ENCODE data around the gene VWA3B.

The VWA3B gene

DNA sequence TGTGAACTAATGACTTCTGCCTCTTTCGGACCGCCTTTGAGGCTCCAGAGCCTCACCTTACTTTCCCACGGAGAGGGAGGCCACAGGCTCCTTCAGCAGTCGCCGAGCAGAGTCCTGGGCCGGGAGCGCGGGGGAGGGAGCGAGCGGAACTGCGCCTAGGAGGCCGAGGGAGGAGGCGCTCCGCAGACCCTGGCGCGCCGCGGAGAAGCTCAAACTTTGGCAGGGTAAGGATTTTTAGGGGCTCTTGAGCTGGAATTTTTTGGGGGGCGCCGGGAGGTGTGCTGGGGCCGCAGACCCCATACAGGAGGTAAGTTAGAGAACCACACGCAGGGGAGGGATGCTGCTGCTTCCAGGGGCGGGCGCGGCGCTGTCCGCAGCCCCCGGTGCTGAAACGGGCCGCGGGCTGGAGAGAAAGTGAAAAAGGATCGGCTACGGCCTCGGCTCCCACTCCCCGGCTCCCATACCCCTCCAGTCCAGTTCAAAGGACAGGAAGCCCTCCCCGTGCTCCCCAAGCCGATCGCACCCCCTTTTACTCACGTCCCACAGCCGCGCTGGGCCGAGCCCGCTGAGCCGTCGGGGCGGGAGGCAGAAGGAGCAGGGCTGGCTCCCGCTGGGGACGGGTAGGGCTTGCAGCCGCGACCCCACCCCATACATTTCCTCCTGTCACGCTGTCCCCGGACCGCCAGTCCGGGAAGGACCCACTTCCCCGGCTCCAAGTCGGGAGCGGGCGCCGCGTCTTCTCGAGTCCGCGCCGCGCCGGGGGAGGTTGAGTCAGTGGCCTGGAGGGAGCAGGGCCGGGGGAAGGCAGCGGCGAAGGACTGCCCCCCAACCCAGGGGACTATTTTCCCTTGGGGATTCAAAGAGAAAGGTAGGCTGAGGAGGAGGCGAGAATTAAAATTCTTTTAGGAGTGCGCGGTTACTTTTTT, 259.6 kb downstream of the VWA3B start, which contains the start of gene CNGA3:
TSS of gene CNGA3 (plus strand) at position 146 of the 926 bp plus-strand sequence. CDS start 23,520 bp downstream, outside the sequence.
- DNase-seq: no peak

DNA sequence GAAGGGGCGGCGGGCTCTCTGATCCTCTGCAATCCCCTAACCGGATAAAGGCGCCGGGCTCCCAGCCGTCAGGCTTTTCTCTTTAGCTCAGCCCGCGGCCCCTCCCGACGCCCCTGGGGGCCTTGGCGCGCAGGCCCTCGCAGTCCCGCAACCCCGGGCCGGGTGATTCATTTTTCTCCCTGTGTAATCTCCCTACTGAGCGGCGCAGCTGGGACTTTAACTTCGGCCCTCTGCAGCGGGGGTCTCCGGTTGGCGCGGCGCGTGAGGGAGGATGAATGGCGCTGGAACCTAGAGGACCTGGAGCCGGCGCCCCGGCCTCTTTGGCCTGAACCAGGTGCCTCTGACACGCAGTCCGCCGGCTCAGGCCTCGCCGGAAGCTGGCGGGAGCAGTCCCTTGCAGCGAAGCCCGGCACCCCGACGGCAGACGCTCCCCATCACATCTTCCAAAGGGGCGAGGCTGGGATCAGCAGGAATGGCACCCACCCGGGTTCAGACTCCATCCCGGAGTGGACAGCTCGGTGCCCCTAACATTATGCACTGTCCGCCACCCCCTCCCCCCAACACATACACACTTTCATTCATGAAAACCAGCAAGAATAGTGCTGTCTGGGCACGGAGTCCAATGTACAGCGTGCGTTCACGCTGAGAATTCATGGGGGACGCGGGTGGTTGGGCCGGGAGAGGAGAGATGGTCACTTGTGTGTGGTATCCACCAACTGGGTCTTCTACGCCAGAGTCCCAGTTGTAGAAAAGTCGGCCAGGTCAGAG, 260.5 kb downstream of the VWA3B start:
- DNase-seq: no peak

DNA sequence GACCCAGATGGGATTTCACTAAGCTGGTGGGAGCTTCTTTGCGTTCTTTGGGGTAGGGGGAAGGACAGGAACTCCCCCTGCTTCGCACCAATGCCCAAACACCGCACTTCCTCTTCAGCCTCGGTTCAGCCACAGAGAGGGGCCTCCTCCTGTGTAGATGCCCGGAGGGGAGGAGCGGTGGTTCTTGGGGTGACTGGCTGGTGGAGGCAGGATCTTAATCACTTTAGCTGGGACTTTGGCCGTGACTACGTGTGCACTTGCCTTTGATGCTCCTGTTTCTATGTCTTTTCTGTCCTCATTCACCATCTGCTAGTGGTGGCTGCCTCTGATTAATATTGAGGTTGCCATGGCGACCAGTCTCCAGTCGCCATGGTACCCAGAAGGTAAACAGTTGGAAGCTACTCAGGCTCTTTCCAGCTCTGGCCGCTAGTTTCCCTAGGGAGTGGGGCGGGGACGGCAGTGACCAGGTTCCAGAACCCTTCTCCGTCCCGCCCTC, 261.1 kb downstream of the VWA3B start:
- DNase-seq: peak; percentile 81

DNA sequence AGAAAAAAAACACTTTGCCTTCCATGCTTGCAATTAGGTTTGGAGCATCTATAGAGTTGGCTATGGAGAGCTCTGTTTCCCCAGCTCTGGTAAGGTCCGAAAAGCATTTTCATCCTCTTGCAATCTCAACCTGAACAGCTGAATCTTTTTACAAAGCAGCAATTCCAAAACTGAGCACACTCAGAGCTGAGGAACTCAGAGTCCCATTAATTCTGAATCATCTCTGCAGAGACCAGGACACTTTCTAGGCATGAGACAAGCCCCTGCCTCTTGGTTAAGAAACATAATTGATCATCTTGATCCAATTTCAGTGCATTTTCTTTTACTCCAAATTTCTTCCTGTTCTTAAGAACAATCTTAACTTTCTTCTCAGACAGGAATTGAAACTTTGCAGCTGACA, 263.4 kb downstream of the VWA3B start:
- DNase-seq: no peak

DNA sequence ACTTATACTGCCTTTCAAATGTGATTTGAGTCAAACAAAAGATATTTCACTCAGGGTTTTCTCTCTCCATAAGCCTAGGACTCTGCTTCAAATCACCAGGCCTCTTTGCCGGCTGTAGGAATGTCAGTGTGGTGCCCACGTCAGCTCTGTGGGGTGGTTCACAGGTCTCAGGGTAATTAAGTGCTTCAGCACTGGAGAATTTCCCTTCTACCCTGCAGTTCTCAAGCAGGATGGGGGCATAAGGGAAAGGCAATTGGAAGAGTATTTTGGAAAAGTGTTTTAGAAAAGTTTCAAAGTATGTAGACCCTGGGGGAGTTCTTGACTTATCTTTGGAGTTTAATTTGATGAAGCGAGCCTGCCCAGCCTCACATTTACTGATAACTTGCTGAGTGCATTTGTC, 268.9 kb downstream of the VWA3B start:
- no peak for DNase-seq

DNA sequence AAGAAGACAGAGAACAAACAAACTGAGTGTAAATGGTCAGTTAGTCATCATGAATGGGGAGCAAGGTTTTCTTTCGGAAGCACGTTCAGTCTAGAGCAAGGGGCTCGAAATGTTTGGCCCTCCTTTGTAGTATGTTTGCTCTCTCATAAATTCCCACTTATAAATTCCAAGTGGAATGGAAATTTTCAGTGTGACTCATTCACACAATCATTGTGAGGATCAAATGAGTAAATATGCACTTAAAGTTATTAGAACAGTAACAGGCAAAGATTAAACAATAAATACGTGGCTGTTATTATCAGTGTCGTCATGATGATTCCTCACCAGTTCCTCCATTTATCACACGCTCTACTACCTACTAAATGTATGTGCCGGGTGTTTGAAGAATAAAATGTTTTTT, 269.8 kb downstream of the VWA3B start:
- no peak for DNase-seq

DNA sequence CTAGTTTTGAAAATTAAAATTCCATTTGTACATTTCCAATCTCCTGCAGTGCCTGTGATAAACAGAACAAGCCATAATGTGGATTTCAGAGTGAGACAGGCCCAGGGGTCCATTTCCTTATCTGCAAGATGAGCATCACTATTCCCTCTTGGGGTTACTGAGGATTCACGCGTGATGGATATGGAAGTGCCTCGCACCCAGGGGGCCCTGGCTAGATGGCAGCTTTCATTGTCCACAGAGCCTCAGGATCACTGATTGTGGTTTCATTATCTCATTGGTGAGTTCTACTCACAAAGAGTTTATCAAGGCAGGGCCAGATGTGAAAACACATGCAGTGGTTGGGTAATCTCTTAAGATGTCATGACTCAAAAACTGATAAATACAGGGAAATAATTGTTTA, 270.9 kb downstream of the VWA3B start:
- DNase-seq: no peak

DNA sequence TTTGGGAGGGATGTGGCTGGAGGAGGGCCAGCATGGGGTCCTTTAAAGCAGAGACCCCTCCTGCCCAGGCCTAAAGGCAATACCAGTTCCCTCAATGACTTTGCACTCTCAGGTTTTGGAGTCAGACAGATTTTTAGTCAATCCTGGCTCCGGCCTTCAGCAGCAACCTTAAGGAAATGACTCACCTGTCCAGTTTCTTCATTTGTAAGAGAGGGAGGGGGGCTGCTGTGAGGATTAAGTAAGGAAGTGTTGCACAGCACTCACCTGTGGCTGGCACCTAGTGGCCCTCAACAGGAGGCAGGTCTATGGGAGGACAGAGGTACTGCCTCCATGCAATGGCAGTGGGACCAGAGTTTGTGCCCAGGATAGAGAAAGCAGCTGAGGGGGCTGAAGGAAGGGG, 273.0 kb downstream of the VWA3B start:
- DNase-seq: no peak

All from NCI-H1092 treated with DMSO at 0.1 percent for 48 hours (cell line).